DMS79 (cell line): Measurements from ENCODE around the gene CAPG.

Experiments used
- DNase-seq: peaks from one replicate; lab custom pipeline; 2025; lab: John Stamatoyannopoulos, UW

The CAPG gene

DNA sequence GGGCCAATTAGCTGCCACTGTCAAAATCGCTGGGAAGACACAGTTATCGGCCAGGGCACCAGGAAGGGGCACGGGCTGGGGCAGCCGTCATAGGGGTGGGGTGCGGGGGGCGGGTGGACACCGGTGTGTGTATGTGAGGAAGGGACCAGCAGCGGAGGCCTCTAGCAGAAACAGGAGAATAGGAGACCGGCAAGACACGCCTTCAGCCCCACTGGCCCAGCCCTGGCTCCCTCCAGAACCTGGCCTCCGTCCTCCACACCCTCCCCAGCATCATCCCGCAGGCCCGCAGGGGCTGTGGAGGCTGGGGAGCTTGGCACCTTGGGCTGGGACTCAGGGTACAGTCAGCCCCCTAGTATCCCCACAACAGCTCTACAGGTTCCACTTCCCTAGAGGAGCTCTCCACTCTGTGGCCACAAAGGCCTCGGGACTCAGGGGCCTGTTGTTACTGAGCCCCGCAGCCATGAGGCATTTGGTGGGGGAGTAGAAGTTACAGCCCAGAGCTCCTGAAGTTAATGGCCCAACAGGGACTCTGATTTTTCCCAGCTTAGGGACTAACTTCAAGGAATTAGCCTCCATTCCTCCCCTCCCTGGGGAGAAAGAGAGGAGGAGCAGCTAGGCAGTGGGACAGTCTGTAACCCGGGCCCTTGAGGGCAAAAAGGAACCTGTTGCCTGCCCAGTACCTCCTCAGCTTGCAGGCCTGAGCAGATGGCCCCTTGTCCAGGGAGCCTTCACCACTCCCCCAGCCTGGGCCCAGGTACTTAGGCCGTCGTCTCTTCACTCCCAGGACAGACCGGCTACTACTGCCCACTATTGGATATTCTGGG, 28.2 kb upstream of the CAPG start:
- DNase-seq: peak; percentile 54

DNA sequence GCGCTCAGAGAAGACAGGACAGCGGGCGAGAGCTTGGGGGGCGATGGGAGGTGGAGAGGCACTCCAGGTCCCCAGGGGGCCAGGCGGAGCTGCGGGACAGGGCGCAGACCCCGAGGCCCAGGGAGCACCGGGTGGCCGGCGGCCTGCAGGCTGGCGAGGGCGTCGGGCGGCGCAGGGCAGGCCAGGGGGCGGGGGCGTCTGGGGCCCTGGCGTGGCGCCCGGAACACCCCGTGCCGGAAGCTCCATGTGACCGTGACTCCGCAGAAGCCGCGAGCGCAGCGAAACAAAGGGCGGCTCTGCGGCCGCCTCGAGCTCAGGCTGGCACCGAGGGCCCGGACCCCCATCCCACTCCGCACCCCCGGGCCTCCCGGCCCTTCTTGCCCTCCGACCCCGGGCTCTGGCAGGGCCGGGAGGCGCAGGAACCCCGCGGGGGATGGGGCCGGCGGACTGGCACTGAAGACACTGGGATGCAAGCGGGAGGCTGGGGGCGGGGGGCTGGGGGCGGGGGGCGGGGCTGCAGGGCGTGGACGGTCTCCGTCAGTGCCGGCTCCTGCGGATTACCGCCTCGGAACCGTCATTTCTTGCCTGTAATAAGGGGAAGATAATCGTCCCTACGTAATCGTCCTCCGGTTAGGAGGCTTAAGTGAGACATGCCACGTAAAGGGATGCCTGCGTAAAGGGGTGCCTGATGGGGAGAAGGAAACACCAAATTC, 27.5 kb upstream of the CAPG start:
- DNase-seq: peak; percentile 60

DNA sequence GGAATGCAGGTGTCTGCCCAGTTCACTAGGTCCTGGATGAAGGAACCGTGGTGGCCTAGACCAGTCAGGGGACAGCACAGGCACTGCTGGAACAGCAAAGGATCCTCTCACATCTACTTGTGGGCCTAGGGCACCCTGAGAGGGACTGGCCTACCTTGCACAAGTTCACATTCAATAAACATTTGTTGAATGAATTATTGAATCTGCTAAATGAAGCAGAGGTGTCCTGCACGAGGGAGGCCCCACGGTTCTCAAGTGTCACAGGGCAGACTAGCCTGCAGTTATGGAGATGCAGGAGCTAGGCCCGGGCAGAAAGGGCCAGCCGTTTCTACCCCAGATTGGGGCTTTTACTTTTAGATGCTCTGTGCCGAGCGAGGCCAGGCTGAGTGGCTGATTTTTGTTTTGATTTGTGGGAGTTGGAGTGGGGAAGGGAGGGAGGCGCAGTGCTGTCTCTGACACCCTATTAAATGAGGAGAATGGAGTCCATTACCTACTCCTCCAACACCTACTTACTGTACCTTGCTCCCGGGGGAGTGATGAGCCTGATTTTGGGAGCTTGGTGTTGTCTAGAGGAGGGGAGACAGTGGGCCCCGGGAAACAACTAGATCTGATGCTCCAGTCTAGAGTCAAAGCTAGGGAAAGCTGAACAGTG, 26.8 kb upstream of the CAPG start:
- no peak for DNase-seq

DNA sequence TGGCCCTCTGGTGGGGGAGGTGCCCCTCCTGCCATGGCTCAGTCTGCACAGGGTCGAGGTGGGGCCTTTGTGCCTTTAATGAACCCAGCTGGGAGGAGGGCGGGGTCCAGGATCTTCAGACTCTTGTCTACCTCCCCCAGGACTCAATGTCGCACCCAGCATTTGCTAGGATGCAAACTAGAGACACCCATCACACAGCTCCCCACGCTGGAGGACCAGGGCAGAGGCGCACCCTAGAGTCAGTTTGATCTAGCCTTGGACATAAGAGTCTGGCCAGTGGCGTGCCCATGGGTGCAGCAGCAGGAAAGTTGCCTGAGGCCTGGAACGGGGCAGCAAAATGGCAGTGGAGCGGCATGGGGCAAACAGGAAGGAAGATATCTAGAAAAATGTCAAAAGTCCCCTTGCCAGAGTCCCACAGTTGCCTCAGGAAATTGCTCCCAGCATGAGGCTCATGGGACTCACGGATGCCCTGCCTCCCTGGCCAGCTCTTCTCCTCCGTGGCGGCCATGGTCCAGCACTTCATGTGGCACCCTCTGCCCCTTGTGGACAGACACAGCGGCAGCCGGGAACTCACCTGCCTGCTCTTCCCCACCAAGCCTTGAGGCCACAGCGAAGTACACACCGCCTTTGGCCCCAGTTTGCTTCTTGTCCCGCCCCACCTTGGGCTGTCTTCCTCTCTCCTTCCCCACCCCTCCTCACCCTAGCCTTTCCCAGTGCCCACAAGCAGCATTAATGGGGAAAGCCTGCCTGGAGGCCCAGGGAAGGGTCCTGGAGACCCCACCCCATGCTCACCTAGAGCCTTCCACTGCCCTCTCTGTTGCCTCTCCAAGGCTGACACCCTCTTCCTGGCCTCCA, 26.0 kb upstream of the CAPG start:
- DNase-seq: no peak

DNA sequence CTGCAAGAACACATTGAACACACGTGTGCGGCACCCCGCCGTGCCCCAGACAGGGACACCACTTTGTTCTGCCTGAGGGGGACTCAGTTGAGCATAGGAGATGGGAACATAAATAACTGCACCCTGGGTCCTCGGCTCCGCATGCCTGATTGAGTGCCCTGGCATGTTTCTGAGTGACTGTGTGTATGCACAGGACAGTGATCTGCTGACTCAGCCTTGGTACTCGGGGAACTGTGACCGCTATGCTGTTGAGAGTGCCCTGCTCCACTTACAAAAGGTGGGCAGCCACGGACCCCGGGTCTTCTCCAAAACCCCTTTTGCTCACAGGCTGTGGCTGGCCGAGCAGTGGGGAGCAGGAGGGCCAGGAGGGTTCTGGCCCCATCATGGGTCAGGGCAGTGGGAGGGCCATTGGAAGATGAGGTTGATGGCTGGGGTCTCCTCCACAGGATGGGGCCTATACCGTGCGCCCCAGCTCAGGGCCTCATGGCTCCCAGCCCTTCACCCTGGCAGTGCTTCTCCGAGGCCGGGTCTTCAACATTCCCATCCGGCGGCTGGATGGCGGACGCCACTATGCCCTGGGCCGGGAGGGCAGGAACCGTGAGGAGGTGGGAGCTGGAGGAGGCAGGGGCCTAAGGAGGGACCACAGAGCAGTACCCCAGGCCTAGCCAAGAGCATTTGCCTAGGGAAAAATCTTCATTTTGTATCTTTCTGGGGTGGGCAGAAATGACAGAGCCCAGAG, 25.2 kb upstream of the CAPG start:
- peak; percentile 92 for DNase-seq

DNA sequence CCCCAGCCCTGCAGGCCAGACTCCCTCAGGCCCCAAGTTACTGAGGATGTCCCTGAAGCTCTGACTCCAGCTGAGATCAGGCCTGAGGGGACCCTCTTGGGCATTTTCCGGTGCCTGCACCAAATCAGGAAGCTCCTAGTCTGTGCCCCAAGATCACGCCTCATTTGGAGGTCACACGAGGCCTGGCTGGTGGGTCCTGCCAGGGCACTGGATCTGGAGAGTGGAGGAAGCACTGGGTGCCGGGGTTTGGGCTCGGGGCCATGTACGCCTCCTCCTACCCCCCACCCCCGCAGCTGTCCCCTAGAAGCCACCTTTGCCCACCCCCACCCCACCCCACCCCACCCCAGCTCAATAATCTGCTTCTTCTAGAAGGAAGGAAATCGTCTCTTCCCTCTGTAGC, 24.5 kb upstream of the CAPG start:
- no peak for DNase-seq

DNA sequence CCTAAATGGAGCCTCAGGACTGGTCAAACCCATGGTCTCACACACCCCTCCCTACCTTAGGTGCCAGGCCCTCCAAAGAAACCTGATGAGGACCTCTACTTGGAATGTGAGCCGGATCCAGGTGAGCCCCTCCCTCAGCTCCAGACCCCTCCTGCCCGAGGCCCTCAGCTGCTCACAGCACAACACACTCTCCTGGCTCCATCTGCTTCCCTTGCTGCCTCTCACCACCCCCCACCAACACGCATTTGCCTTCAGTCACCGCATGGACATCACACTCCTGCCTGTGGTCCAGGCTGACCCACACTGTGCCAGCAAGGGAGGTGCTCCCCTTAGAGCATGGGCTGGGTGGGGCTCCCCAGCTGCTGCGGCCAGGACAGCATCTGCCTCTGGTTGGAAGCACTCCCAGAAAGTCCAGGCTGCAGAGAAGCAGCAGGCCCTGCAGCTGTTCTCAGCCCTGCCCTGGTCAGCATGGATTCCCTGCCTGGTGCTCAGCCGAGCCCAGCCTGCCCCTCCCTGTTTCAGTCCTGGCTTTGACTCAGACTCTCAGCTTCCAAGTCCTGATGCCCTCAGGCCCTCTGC, 23.4 kb upstream of the CAPG start:
- DNase-seq: peak; percentile 61

DNA sequence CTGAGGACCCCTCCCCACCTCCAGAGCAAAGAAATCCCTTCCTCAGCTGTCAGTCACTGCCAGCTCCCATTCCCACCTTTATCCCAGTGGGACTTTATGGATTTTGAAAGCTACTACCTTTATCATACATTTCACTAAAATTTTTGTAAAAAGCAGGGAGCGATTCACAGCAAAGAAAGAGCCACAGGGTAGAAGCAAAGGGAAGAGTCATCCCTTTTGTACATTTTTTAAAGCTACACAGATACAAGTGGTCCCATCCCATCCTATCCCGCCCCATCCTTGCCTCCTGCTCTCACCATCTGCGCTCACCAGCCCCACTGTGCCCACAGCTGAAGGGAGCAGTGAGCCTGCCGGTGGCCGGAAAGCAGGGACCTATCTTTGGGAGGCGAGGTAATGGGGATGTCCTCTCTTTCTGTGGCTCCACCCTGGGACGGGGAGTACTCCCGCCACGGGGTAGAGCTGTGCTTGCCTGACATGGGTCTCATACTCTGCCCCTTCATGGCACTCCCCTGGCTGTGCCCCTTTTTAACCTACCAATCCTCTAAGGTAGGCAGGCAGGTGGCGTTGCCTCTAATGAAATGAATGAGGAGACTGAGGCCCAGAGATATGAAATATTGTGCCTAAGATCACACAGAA, 21.5 kb upstream of the CAPG start:
- DNase-seq: no peak

DNA sequence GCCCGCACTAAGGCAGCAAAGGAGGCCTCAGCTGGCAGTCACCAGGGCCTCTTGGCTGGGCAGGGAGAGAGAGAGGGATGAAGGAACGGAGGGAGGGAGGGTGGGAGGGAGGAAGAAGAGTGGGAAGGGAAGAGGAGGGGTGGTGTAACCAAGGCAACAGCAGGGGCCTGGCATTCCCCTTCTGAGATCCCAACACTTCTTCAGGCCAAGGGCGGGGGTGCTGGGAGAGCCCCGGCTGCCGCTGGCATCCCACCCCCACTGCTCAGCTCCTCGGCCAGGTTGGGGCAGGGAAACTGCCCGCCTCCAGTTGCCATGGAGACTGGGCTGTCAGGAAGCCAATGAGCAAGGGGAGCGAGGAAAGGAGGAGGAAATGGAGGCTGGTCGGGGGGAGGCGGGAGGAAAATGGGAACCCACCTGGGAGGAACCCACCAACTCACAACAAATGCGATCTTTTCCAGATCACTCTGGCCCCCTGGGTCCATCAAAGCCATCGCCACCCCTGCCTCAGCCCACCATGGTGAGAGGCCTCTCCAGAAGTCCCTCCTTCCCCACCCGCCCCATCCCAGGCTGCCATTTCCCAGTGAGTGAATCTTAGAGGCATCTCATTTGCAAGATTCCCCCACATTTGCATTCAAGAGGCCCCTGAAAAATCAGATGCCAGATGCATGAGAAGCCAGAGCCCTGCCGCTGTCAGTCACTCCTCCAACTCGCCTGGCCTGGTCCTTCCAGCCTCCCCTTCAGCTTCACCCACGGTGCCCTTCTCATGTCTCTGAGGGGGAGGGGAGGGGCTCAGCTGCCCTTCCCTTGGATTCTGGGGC, 20.8 kb upstream of the CAPG start:
- peak; percentile 45 for DNase-seq

DNA sequence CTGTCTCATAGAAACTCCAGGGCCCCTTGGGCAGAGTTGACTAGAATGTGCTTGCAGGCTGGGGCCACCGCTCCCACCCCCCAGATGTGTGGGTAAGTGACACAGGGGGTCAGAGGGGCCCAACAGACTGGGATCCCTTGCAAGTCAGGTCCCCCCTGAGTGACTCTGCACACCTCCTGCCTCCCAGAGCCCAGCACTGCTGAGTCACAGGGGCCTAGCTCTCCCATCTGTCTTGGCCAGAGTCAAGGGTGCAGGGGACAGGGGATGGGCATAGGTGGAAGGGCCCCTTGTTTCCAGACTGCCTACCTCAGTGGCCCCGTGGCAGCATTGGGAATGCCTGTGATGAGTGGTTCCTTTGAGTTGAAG, 19.7 kb upstream of the CAPG start:
- no peak for DNase-seq

DNA sequence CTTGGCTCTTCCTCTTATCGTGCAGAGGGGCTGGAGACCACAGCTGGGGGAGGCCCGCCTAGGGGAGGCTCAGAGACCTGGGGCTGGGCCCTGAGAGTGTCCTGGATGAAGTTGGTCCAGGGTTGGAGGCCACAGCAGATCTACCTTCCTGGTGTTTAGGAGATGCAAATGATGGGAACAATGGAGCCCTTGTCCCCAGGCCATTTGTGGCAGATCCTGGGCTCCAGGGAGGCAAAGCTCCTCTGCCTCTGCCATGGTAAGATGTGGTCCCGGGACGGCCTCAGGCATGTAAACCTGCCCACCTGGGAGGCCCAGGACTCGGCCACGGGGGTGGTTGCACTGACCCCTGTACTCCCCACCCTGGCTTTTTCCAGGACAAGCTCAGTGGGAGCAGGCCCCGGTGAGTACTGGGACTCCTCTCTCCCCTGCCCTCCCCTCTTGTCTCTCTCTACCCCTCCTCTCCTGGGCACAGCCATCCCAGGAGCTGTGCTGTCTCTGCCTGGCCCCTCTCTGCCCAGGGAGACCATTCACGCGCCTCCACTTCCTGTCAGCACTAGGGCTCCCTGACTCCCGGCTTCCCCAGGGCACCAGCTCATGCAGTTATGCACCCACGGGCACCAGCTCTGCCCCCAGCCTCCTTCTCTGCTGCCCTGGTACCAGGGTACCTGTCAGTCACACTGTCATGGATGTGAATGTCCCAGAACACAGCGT, 19.2 kb upstream of the CAPG start:
- DNase-seq: no peak

DNA sequence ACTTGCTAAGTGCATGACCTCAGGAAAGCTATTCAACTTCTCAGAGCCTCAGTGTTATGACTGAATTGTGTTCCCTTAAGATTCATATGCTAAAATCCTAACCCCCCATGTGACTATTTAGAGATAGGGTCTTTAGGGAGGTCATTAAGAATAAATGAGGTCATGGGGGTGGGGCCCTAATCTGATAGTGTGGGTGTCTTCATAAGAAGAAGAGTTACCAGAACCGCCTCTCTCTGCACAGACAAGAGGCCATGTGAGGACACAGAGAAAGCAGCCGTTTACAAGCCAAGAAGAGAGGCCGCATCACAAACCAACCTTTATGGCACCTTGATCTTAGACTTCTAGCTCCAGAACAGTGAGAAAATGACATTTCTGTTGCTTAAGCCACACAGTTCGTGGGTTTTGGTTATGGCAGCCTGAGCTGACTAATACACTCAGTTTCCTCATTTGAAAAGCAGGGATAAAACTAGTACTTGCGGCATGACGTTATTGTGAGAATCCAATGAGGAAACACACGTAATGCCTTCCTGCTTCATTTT, 18.2 kb upstream of the CAPG start:
- no peak for DNase-seq

DNA sequence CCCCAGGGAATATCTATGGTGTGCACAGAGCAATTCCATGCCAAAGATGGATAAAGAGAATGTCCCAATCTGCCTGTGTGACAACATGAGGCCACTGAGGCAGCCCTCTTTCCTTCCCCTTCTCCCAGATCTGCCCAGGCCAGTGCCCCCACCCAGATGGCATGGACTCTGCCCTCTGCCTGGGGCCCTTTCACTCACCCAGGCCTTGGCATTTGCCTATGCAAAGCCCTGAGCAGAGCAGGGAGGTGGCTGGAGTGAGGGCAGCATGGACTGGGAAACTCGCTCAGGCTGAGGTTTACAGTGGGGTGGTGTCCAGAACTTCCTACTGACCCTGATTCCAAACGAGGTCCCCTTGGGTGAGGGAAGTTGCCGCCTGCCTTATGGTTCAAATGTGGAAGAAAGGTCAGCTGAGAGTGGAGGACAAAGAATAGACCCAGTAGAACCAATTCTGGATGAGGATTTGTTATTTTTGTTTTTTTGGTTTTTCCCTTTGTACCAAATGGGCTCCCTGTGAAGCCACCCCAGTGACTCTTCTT, 17.2 kb upstream of the CAPG start:
- no peak for DNase-seq

DNA sequence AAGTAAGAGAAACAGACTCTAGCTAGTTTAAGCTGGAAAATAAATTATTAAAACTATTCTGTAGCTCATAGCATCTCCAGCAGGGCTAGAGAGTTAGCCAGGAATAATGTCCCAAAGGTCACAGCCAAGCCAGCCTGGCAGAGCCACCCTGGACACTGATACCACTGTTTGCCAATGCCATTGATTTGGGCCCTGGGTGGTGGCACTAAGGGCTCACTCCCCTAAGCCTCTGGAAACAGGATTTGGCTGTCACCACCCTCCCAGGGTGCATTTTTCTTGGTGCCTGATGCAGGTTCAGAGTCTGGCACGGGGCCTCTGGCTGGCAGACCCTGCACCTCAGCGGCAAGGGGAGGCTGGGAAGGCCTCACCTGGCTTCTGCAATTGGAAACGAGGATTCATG, 15.4 kb upstream of the CAPG start:
- no peak for DNase-seq

DNA sequence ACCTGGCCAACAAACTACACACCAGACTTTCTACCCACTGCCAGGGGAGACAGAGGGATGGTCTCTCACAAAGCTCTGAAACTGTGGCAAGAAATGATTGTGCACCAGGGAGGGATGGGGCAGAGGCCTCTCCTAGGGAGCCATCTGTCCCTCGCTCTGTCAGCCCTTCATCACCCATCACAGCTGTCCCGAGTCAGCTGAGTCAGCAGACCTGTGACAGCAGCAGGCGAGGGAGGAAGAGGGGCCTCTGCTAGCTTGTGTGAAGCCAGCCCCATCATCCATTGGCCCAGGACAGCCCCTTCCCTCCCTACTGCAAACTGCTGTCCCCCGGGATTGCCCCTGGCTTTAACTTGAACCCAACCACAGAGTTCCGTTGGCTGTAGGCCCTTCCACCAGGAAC, 13.4 kb upstream of the CAPG start:
- DNase-seq: no peak

DNA sequence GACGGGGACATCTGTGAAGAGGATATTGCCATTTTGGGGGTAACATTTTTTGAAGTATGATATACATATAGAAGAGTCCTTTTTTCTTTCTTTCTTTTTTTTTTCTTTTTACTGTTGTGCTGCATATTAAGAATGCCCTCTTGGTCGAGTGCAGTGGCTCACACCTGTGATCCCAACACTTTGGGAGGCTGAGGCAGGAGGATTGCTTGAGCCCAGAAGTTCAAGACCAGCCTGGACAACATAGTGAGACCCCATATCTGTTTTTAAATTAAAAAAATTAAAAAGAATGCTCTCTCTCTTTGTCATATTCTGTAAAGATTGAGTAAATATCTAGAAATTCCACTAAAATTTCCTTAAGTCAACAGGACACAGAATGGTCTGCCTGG, 11.9 kb upstream of the CAPG start:
- no peak for DNase-seq

DNA sequence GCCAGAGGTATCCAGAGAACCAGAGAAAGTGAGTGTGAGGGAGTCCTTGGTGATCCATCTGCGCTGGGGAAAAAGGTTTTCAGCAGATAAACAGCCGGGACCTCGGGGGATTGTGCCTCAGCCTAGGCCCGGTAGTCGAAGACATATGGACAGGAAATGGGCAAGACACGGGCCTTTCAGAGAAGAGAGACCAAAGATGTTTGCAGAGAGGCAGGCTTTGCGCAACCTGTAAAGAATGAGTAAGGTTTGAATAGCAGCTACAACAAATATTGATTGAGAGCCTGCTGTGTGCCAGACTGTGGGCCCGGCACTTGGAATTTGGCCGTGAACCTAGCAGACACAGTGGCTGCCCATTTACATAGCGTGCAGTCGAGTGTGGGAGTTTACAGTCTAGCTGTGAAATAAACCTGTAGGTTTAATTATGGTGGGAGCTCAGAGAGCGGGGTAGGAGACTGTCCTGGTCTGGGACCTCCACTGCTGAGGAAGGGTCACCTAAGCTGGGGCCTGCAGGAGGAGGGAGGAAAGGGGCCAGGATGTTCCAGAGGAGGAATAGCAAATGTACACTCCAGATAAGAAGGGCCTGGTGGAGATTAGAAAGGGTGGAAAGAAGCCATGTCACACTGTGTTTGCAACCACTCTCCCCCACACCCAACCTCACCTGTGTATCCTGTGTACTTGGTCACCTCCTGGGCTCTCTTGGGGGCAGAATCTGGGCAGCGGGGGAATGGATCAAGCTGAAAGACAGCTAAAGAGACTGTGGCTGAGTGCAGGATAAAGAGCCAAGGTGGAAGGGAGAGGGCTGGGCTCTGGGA, 11.3 kb upstream of the CAPG start:
- no peak for DNase-seq
